ENCODE measurements around the gene SLC2A5.

GRCh38 chr1:9009438-9010370 is 59.7 kb downstream of the SLC2A5 start:
- TF ChIP-seq, protein P1, sequence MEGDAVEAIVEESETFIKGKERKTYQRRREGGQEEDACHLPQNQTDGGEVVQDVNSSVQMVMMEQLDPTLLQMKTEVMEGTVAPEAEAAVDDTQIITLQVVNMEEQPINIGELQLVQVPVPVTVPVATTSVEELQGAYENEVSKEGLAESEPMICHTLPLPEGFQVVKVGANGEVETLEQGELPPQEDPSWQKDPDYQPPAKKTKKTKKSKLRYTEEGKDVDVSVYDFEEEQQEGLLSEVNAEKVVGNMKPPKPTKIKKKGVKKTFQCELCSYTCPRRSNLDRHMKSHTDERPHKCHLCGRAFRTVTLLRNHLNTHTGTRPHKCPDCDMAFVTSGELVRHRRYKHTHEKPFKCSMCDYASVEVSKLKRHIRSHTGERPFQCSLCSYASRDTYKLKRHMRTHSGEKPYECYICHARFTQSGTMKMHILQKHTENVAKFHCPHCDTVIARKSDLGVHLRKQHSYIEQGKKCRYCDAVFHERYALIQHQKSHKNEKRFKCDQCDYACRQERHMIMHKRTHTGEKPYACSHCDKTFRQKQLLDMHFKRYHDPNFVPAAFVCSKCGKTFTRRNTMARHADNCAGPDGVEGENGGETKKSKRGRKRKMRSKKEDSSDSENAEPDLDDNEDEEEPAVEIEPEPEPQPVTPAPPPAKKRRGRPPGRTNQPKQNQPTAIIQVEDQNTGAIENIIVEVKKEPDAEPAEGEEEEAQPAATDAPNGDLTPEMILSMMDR (conservative IDR thresholded peaks at IDR 0.05; ENCODE audit: low read depth, low read length), result peak; percentile 62
- TF ChIP-seq MAFK (IDR thresholded peaks at IDR 0.05; ENCODE audit: low read depth, low read length) (no peak), SMC3 (IDR thresholded peaks at IDR 0.05; ENCODE audit: low read depth, low read length) (peak; percentile 59), RFX5 (IDR thresholded peaks at IDR 0.05; ENCODE audit: low read depth, low read length) (no peak), POLR2A (IDR thresholded peaks at IDR 0.05; ENCODE audit: low read depth, low read length) (no peak), MAZ (IDR thresholded peaks at IDR 0.05; ENCODE audit: borderline replicate concordance, low read depth, low read length) (no peak), RAD21 (IDR thresholded peaks at IDR 0.05; ENCODE audit: low read length) (peak; percentile 59), BHLHE40 (IDR thresholded peaks at IDR 0.05; ENCODE audit: low read depth, low read length) (no peak), CHD1 (IDR thresholded peaks at IDR 0.05; ENCODE audit: low read depth, low read length) (no peak), NFE2L2 (IDR thresholded peaks at IDR 0.05; ENCODE audit: low read depth, low read length) (no peak), MXI1 (IDR thresholded peaks at IDR 0.05; ENCODE audit: borderline replicate concordance, low read depth, low read length) (no peak), FOS (IDR thresholded peaks at IDR 0.05; ENCODE audit: low read depth, low read length) (no peak)
- TF ChIP-seq, protein P2, sequence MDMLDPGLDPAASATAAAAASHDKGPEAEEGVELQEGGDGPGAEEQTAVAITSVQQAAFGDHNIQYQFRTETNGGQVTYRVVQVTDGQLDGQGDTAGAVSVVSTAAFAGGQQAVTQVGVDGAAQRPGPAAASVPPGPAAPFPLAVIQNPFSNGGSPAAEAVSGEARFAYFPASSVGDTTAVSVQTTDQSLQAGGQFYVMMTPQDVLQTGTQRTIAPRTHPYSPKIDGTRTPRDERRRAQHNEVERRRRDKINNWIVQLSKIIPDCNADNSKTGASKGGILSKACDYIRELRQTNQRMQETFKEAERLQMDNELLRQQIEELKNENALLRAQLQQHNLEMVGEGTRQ (IDR thresholded peaks at IDR 0.05; ENCODE audit: low read depth, low read length), result no peak
- TF ChIP-seq, protein P3, sequence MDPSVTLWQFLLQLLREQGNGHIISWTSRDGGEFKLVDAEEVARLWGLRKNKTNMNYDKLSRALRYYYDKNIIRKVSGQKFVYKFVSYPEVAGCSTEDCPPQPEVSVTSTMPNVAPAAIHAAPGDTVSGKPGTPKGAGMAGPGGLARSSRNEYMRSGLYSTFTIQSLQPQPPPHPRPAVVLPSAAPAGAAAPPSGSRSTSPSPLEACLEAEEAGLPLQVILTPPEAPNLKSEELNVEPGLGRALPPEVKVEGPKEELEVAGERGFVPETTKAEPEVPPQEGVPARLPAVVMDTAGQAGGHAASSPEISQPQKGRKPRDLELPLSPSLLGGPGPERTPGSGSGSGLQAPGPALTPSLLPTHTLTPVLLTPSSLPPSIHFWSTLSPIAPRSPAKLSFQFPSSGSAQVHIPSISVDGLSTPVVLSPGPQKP (IDR thresholded peaks at IDR 0.05; ENCODE audit: borderline replicate concordance, low read depth, low read length), result no peak
